Esophagus squamous epithelium (tissue), 4 donors: ENCODE data around the gene UBE2QL1.

Experiments used
- POLR2A ChIP-seq, 4 donors: fragments of 450-650 bp; IDR thresholded peaks; one replicate each; pipeline ENCODE4 v1.6.1; 2017; ENCODE audit warnings: antibody characterized with exemption in 4 of 4, mild to moderate bottlenecking in 4 of 4, moderate library complexity in 3 of 4
- TF ChIP-seq, protein P1 (sequence below), 6 experiments: fragments of 450-650 bp in 4 of 6; fragments of 200-600 bp in 2 of 6; sonication (generic) in 2 of 6; IDR thresholded peaks; one replicate each; pipeline ENCODE4 v1.5.1; 2016 to 2019; ENCODE audit warnings: antibody characterized with exemption in 6 of 6, mild to moderate bottlenecking in 4 of 6, moderate library complexity in 4 of 6

DNA sequence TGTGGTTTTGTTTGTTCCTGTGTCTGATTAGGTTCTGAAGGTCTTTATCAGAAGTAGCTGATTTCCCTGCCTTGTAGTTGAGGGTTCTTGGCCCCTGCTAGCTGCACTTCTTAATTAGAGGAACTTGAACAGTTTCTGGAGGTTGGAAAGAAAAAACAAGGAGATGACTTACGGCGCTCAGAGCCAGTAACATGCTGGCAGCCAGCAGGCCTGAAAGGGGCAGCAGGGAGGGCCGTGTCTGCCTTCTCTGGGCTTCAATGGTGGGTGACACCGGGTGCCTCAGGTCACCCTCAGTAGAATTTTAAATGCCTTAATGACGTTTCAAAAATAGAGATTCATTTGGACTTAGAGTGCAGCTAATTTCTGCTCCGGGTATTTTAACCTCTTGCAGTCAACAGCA, 15.8 kb downstream of the UBE2QL1 start:
- TF ChIP-seq, protein P1, sequence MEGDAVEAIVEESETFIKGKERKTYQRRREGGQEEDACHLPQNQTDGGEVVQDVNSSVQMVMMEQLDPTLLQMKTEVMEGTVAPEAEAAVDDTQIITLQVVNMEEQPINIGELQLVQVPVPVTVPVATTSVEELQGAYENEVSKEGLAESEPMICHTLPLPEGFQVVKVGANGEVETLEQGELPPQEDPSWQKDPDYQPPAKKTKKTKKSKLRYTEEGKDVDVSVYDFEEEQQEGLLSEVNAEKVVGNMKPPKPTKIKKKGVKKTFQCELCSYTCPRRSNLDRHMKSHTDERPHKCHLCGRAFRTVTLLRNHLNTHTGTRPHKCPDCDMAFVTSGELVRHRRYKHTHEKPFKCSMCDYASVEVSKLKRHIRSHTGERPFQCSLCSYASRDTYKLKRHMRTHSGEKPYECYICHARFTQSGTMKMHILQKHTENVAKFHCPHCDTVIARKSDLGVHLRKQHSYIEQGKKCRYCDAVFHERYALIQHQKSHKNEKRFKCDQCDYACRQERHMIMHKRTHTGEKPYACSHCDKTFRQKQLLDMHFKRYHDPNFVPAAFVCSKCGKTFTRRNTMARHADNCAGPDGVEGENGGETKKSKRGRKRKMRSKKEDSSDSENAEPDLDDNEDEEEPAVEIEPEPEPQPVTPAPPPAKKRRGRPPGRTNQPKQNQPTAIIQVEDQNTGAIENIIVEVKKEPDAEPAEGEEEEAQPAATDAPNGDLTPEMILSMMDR (IDR thresholded peaks at IDR 0.05) = no peak
- TF ChIP-seq POLR2A (IDR thresholded peaks at IDR 0.05) = no peak
